Measurements from ENCODE around the gene SF3B1. TPM values are rescaled to one million over a fixed set of nuclear protein-coding genes. Genes with fewer than 3 reads are reported as not detected.

Gene SF3B1
- total RNA-seq, 1 experiment from 2014 or later, result 274 TPM

DNA sequence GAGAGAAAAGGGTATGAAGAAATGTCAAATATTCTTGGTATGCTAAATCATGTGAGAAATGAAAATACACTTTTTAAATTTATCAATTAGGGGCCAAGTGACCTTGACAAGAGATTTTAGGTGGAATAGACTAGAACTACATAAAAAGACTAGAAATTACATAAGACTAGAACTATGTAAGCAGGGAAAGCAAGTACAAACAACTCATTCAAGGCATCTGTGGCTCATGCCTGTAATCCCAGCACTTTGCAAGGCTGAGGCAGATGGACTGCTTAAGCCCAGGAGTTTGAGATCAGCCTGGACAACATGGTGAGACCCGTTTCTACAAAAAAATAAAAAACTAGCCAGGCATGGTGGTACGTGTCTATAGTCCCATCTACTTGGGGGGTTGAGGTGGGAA, 20.3 kb downstream of the SF3B1 start:
- no peaks in the 10 kb centered on the region for H3K9me3 Mint-ChIP-seq (ENCODE audit: unreplicated experiment)
- H3K36me3 Mint-ChIP-seq (ENCODE audit: insufficient read depth, unreplicated experiment), result peaks cover 85% of the 10 kb centered on the region
- ChIA-PET CTCF (no interaction called here), POLR2A (no interaction called here)
- intact Hi-C loops (cut with micrococcal nuclease; ENCODE audit: unreplicated experiment), result no loop called here
- Histone ChIP-seq H3K27me3 (replicated peaks; ENCODE audit: control insufficient read depth, insufficient read depth, low read length) (no peaks in the 10 kb centered on the region), H3K4me1 (no peaks in the 10 kb centered on the region), H3K9me3 (no peaks in the 10 kb centered on the region), H3K36me3 (ENCODE audit: control insufficient read depth, insufficient read depth, low read length) (peaks cover 4% of the 10 kb centered on the region), H3K4me3 (ENCODE audit: low read depth, low read length) (no peak overlapping the region)
- TF ChIP-seq, protein P1, sequence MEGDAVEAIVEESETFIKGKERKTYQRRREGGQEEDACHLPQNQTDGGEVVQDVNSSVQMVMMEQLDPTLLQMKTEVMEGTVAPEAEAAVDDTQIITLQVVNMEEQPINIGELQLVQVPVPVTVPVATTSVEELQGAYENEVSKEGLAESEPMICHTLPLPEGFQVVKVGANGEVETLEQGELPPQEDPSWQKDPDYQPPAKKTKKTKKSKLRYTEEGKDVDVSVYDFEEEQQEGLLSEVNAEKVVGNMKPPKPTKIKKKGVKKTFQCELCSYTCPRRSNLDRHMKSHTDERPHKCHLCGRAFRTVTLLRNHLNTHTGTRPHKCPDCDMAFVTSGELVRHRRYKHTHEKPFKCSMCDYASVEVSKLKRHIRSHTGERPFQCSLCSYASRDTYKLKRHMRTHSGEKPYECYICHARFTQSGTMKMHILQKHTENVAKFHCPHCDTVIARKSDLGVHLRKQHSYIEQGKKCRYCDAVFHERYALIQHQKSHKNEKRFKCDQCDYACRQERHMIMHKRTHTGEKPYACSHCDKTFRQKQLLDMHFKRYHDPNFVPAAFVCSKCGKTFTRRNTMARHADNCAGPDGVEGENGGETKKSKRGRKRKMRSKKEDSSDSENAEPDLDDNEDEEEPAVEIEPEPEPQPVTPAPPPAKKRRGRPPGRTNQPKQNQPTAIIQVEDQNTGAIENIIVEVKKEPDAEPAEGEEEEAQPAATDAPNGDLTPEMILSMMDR (IDR thresholded peaks at IDR 0.05; ENCODE audit: insufficient read depth in 1 of 2, low read depth in 1 of 2, low read length in 1 of 2, severe bottlenecking in 1 of 2, unreplicated experiment in 1 of 2), result no peak
- no peaks in the 10 kb centered on the region for H3K27me3 Mint-ChIP-seq (ENCODE audit: insufficient read depth, unreplicated experiment)
- H3K27ac Mint-ChIP-seq (ENCODE audit: unreplicated experiment), result no peak overlapping the region
- no peak for DNase-seq
- H3K4me1 Mint-ChIP-seq (ENCODE audit: low read depth, unreplicated experiment), result no peaks in the 10 kb centered on the region
- BruUV-seq (replicated peaks), result no TSS peak
- H3K4me3 Mint-ChIP-seq (ENCODE audit: unreplicated experiment), result no peak overlapping the region

- Mint-ChIP-seq H3K27ac (ENCODE audit: unreplicated experiment) (no peak overlapping the region), H3K4me3 (ENCODE audit: unreplicated experiment) (no peak overlapping the region), H3K27me3 (ENCODE audit: insufficient read depth, unreplicated experiment) (no peaks in the 10 kb centered on the region), H3K36me3 (ENCODE audit: insufficient read depth, unreplicated experiment) (peaks cover 87% of the 10 kb centered on the region), H3K9me3 (ENCODE audit: unreplicated experiment) (no peaks in the 10 kb centered on the region), H3K4me1 (ENCODE audit: low read depth, unreplicated experiment) (no peaks in the 10 kb centered on the region)
- Histone ChIP-seq H3K4me1 (no peaks in the 10 kb centered on the region), H3K9me3 (no peaks in the 10 kb centered on the region), H3K27me3 (replicated peaks; ENCODE audit: control insufficient read depth, insufficient read depth, low read length) (no peaks in the 10 kb centered on the region), H3K4me3 (ENCODE audit: low read depth, low read length) (no peak overlapping the region), H3K36me3 (ENCODE audit: control insufficient read depth, insufficient read depth, low read length) (peaks cover 4% of the 10 kb centered on the region)
- intact Hi-C loops (cut with micrococcal nuclease; ENCODE audit: unreplicated experiment), result no loop called here
- POLR2A ChIA-PET, result no interaction called here
- DNase-seq, result no peak
- TF ChIP-seq, protein P1 (IDR thresholded peaks at IDR 0.05; ENCODE audit: insufficient read depth in 1 of 2, low read depth in 1 of 2, low read length in 1 of 2, severe bottlenecking in 1 of 2, unreplicated experiment in 1 of 2), result no peak
- CTCF ChIA-PET, result no interaction called here
- no TSS peak for BruUV-seq (replicated peaks)
Observed at GRCh38 chr2:197414039-197414438, 20.8 kb downstream of the SF3B1 start.

DNA sequence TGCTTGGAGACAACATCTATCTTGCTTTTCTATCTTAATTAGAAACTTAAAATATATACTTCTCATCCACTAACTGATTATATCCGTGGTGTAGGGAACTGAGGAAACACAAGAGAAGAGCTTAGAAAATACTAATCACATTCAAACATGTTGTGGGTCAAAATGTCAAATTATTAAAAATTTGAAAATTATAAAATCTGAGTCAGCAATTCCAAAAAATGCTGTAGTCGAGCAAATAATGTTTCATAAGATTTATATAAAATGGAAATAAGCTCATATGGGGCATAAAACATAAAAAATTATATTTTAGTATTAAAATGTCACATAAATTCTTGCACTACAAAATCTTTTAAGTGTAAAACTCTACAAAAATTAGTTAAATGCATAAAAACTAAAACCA, 29.2 kb downstream of the SF3B1 start:
- peaks cover 1% of the 10 kb centered on the region; the same call in 1 of the 2 replicates for H3K36me3 ChIP-seq (ENCODE audit: control insufficient read depth, insufficient read depth, low read length)
- Mint-ChIP-seq H3K27ac (ENCODE audit: unreplicated experiment) (no peak overlapping the region), H3K4me1 (ENCODE audit: low read depth, unreplicated experiment) (no peaks in the 10 kb centered on the region), H3K4me3 (ENCODE audit: unreplicated experiment) (no peak overlapping the region), H3K9me3 (ENCODE audit: unreplicated experiment) (no peaks in the 10 kb centered on the region), H3K36me3 (ENCODE audit: insufficient read depth, unreplicated experiment) (peaks cover 83% of the 10 kb centered on the region), H3K27me3 (ENCODE audit: insufficient read depth, unreplicated experiment) (no peaks in the 10 kb centered on the region)
- no peaks in the 10 kb centered on the region for H3K9me3 ChIP-seq
- no TSS peak for BruUV-seq (replicated peaks)
- no peak overlapping the region for H3K4me3 ChIP-seq (ENCODE audit: low read depth, low read length)
- ChIA-PET POLR2A (no interaction called here), CTCF (no interaction called here)
- H3K4me1 ChIP-seq, result no peaks in the 10 kb centered on the region
- TF ChIP-seq, protein P1 (IDR thresholded peaks at IDR 0.05; ENCODE audit: insufficient read depth in 1 of 2, low read depth in 1 of 2, low read length in 1 of 2, severe bottlenecking in 1 of 2, unreplicated experiment in 1 of 2), result no peak
- intact Hi-C loops (cut with micrococcal nuclease; ENCODE audit: unreplicated experiment), result no loop called here
- no peak for DNase-seq
- no peaks in the 10 kb centered on the region for H3K27me3 ChIP-seq (replicated peaks; ENCODE audit: control insufficient read depth, insufficient read depth, low read length)
